DMS53 (cell line): Measurements from ENCODE around the gene TGFB1I1.
"Not testable (repeated sequence)": the region's sequence is repeated elsewhere in the genome, so short reads cannot be mapped to it uniquely, and the experiment has no call there.

ENCODE experiments used
- DNase-seq: peaks from one replicate; lab custom pipeline; 2025; lab: John Stamatoyannopoulos, UW

TGFB1I1 gene

DNA sequence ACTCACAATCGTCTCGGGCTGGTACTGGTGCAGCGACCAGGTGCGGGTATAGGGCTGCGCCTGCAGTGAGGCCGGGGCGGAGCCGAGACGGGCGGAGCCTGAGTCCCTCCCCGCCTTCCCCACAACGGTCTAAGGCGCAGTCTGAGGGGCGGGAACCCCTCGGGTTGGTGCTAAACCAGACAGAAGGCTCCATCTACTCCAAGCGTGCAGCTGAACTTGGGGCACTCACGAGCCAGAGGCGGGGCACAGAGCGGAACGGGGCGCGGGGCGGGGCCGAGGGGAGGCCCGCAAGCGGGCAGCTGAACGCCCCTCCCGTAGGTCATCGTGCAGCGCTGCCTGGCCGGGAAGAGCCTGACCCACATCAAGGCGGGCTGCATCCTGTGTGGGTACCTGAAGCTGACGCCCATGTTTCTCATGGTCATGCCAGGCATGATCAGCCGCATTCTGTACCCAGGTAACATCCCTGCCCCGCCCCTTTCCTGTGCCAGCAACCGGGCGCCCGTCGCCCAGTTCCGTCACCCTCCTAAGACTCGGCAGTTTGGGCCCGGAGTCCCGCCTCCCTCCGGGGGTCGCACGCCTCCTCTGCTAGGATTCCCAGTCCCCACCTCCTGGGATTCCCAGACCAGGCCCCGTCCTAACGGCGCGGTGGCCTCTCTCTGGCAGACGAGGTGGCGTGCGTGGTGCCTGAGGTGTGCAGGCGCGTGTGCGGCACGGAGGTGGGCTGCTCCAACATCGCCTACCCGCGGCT, 15.9 kb downstream of the TGFB1I1 start:
- peak; percentile 76 for DNase-seq

GRCh38 chr16:31488468-31489297, 16.7 kb downstream of the TGFB1I1 start:
- DNase-seq = peak; percentile 57

DNA sequence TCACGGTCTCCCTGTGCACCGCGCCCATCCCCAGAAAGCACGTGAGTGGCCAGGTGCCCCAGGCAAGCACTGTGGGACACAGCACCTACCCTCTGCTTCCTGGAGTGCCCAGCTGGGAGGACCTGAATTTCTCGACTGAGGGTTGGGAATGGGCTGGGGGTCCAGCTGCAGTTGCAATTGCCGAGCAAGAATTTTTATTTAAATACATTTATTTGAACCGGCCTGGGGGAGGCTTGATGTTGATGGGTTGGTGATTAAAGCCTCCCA, 17.3 kb downstream of the TGFB1I1 start:
- no peak for DNase-seq

DNA sequence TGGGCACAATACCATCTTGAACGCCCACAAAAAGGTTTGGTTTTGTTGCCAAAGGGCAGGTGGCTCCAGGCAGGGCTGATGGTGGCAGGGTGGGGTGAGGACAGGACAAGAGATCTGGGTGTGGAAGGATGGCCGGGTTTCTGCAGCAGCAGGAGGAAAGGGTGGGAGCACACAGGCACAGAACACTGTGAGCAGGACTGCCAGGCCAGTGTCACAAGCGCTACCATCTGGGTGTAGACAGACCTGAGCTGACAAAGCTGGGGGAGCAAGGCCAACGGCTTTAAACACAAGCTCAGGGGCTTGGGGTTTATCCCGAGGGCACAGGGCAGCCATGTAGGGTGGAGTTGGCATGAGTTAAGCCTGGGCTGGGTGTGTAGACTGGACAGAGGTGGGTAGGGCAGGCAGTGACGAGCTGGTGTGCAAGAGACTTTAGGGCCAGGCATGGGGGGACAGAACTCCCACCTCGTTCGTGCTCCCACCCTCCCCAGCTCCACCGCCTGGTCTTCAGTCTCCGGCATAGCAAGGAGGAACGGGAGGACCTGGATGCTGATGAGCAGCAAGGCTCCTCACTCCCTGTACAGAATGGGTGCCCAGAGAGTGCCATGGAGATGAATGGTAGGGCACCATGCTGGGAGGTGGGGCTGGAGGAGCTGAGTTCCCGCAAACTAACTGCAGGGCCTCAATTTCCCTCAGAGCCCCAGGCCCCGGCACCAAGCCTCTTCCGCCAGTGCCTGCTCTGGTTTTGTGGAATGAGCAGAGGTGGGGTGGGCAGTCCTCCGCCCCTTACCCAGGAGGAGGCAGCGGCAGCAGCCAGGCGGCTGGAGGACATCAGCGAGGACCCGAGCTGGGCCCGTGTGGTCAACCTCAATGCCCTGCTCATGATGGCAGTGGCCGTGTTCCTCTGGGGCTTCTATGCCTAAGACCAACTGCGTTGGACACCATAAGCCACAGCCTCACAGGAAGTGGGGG, 17.9 kb downstream of the TGFB1I1 start:
- DNase-seq = no peak

DNA sequence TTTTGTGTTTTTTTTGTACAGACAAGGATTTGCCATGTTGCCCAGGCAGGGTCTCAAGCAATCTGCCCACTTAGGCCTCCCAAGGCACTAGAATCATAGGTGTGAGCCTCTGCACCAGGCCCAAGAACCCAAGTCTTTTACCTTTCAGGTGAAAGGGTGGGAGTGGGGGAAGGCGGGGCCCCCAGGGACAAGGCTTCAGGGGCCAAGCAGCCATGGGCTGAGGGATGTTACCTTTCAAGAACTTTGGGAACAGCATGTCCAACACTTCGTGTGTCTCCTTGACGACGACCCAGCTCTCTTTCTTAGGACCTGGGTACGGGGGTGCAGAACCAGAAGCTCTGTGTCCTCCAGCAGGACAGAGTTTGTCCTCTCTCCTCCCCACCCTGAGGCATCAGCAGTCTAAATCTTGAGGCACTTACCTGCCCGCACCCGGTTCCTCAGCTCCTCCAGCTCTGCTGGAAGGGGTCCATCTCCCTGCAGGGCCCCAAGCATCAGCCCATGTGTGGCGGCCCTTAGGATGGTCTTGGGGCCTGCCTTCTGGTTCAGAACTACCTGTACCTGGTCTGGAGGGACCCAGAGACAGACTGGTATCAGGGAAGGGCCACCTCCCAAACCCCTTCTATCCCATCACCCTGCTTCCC, 19.9 kb downstream of the TGFB1I1 start:
- no peak for DNase-seq

GRCh38 chr16:31493506-31494125, 21.7 kb downstream of the TGFB1I1 start:
- DNase-seq = no peak

DNA sequence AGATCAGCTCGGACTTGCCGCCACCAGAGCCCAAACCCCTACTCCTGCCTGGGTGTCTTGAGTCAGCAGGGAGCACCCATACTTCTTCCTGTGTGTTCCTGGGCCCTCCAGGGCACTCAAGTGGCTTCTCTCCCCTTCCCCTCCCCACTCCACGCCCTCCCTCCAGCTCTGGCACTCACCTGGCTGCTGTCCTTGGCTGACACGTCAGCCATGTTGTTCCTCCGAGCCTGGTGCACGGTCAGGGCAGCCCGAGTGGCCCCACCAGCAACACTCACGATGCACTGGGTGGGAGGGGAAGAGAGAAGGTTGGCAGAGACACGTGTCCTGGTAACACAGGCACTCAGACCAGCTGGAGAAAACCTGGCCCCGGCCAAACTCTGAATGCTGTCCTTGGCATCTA, 24.7 kb downstream of the TGFB1I1 start:
- DNase-seq = no peak

GRCh38 chr16:31498493-31498892, 26.5 kb downstream of the TGFB1I1 start:
- no peak for DNase-seq

- DNase-seq = no peak
Observed at GRCh38 chr16:31499928-31500327, 28.0 kb downstream of the TGFB1I1 start.

DNA sequence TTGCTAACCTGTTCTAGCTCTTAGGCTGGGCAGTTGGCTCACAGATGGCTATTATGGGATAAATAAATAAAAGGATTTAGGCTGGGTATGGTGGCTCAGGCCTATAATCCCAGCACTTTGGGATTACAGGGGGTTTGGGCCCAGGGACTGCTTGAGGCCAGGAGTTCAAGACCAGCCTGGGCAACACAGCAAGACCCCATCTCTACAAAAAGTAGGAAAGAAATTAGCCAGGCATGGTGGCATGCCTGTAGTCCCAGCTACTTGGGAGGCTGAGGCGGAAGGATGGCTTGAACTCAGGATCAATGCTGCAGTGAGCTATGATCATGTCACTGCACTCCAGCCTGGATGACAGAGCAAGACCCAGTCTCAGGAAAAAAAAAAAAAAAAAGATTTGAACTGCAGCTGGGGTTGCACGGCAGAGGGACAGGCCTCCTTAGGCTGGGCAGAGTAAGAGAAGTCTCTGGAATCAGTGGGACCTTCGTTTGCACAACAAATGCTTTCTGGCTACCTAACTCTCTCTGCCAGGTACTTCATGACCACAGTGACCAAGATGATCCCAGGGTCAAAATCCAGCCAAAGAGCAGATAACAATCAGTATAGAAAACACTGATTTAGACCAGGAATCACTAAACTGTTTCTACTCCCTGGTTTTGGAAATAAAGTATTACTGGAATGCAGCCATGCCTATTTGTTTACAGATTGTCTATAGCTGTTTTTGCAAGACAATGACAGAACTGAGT, 29.4 kb downstream of the TGFB1I1 start:
- no peak for DNase-seq

- no peak for DNase-seq
Observed at GRCh38 chr16:31501966-31502348, 30.0 kb downstream of the TGFB1I1 start.

DNA sequence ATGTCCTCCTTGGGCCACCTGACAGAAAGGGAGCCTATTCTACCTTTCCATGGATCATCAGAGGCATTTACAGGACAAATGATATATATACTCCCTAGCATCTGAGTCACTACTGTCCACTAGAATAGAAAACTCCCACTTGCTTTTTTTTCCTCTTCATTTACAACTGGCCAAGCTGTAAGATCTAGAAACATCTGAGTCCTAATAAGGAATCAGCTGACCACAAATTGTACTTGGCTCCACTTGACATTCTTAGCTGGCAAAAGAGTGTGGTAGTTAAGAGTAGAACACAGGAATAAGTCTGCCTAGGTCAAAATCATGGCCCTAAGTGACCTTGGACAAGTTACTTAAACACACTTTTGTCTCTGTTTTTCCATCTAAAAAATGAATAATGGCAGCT, 31.0 kb downstream of the TGFB1I1 start:
- DNase-seq = no peak

DNA sequence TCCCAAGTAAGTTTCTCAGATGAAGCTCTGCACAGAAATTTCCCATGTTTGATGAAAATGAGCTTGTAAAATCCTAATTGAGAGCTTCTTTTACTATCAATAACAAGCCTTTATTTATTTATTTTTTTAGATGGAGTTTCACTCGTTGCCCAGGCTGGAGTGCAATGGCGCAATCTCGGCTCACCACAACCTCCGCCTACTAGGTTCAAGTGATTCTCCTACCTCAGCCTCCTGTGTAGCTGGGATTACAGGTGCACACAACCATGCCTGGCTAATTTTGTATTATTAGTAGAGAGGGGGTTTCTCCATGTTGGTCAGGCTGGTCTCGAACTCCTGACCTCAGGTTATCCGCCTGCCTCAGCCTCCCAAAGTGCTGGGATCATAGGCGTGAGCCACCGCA, 31.6 kb downstream of the TGFB1I1 start:
- not testable (repeated sequence) for DNase-seq

DNA sequence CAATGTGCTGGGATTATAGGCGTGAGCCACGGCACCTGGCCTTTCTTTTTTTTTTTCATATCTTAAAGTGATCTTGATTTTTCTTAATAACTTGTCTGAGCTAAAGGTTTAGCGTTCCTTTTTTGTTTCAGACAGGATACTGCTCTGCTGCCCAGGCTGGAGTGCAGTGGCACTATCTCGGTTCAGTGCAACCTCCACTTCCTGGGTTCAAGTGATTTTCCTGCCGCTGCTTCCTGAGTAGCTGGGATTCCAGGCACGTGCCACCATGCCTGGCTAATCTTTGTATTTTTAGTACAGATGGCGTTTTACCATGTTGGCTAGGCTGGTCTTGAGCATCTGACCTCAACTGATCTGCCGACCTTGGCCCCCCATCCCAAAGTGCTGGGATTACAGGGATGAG, 32.2 kb downstream of the TGFB1I1 start:
- no peak for DNase-seq

- DNase-seq = no peak
Observed at GRCh38 chr16:31505483-31505882, 33.5 kb downstream of the TGFB1I1 start.

- no peak for DNase-seq
Observed at GRCh38 chr16:31507617-31507928, 35.6 kb downstream of the TGFB1I1 start.

DNA sequence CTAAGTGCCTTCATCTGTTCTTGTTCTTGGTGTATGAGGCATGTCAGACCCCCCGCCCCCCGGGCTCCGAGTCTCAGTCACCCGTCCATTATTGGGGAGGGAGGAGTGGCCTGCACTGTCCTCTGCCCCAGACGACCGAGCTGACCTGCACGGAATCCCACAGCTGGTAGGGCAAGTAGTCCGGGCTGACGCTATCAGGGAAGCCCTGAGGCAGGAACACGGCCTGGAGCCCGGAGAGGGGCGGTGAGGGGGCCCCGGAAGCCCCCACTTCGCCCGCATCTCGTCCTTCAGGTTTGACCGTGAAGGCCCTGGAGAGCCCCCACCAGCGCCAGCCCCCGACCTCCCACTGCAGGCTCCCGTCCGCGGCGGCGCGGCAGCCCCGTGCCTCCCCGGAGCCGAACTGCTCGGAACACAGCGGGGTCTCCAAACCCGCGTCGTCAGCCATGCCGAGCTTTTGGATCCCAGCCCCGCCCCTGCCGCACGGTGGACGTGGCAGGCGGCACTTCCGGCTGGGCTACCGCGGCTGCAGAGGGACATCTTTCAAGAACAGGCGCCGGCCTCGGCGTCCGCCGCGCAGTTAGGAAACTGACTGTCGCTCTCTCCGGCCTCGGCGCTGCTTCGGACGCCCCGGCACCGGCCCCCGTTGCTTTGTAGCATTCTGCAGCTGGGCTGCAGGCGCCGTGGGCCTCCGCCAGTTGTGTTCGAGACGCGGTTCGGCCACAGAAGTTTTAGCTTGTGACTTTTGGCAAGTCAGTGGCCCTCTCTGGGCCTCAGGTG, 36.2 kb downstream of the TGFB1I1 start, which contains the start of gene RUSF1:
TSS of gene RUSF1 (minus strand) at position 463 of the 777 bp plus-strand sequence. CDS start at position 445, 18 bp downstream.
- peak; percentile 90 for DNase-seq

GRCh38 chr16:31508706-31509195, 36.8 kb downstream of the TGFB1I1 start:
- DNase-seq = peak; percentile 33

DNA sequence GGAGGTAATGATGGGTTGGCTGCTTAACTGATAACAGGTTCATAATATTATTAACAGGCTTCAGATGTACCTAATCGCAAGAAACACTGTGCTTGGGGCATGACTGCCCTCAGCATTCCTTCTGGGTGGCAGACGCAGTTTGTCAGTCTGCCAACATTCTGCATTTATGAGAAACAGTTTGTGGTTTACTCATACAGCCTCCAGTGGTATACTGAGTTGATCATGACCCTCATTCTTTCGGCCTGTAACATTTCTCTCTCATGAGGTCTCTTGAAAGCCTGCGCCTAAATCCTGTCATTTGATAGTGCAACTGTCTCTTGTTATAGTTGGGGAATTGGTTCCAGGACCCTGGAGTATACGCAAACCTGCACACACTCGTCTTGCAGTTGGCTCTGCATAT, 41.2 kb downstream of the TGFB1I1 start:
- DNase-seq = no peak

DNA sequence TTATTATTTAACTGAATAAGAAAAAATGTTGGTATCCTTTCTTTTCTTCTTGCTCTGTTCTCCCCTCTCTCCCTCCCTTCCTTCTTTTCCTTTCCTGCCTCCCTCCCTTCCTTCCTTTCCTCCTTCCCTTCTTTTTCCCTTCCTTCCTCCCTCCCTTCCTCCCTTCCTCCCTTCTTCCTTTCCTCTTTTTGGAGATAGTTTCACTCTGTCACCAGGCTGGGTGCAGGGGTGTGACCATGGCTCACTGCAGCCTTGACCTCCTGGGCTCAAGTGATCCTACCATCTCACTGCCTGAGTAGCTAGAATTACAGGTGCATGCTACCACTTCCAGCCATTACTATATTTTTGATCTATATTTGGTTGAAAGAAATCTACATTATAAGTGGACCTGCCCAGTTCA, 41.9 kb downstream of the TGFB1I1 start:
- no peak for DNase-seq
